GM18519 (cell line): ENCODE data around the gene FAM83E.
"Not testable (repeated sequence)": the region's sequence is repeated elsewhere in the genome, so short reads cannot be mapped to it uniquely, and the experiment has no call there.

Experiments used
- ATAC-seq: cut with Tn5 transposase; IDR thresholded peaks from one replicate; pipeline ENCODE4 v1.9.1; 2021; ENCODE audit warnings: mild to moderate bottlenecking, moderate library complexity; ENCODE audit not compliant: unreplicated experiment, low FRiP score

Gene FAM83E

GRCh38 chr19:48588670-48589401, 26.0 kb downstream of the FAM83E start:
- no peak for ATAC-seq

GRCh38 chr19:48587387-48587786, 27.5 kb downstream of the FAM83E start:
- ATAC-seq: no peak

GRCh38 chr19:48582168-48582567, 32.7 kb downstream of the FAM83E start:
- ATAC-seq: no peak

DNA sequence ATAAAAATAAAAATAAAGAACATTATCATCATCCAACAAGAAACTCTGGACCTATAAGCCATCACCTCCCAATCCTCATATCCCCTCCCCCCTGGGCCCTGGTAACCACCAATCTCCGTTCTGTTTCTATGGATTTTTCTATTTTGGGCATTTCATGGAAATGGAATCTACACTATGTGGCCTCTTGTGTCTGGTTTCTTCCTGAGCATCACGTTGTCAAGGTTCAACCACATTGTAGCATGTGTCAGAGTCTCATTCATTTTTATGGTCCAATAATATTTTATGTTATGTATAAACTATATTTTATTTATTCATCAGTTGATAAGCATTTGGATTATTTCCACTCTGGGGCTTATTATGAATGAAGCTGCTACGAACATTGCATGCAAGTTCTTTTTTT, 36.0 kb downstream of the FAM83E start:
- no peak for ATAC-seq

DNA sequence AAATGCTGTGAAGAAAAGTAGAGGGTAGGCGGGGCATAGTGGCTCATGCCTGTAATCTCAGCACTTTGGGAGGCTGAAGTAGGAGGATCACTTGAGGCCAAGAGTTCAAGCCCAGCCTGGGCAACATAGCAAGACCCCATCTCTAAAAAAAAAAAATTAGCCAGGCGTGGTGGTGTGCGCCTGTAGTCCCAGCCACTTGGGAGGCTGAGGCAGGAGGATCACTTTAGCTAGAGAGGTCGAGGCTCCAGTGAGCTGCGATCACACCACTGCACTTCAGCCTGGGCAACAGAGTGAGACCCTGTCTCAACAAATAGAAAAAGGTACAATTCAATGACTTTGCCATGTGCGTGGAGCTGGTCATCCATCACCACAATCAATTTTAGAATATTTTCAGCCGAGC, 37.0 kb downstream of the FAM83E start:
- ATAC-seq: not testable (repeated sequence)

- ATAC-seq: no peak
These were observed 38.8 kb downstream of the FAM83E start for GRCh38 chr19:48575931-48576622.

DNA sequence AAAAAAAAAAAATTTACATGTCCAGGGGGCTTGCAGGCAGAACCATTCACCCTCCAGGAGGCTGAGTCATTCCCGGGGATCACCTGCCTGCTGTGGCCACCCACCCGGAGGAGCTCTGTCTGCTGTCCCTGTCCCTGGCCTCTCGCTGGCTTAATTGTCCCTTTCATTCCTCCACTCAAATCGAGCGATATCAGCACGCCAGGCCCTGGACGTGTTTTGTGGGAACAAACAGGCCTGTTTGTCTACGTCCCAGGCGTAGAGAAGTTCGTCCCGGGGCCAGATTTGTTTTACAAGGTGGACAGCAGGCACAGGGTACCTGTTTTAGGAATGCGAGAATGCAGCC, 41.7 kb downstream of the FAM83E start:
- no peak for ATAC-seq

DNA sequence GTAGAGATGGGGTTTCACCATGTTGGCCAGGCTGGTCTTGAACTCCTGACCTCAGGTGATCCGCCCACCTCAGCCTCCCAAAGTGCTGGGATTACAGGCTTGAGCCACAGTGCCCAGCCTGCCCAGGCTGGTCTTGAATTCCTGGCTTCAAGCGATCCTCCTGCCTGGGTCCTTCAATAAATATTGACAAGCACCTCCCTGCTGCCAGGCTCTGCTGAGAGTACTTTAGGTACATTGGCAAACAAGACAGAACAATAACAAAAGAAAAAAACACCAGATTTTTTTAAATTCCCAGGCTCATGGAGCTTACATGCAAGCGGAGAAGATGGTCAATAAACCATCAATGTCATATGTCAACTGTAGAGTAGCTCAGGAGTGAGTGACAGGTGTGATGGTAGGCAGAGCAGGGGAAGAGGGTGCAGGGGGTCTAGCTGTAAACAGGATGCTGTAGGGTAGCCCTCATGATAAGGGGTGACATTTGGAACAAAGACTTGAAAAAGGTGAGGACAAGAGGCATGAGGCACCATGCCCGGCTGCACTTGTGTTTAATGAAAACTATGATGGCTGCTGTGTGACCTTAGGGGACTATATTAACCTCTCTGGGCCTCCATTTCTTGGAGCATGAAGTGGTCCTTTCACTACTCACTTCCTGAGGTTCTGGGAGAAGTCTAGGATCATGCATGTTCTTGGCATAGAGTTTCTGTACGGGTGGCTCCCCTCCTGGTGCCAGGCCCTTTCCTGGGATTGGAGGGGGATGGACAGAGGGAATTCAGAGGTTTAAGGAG, 43.3 kb downstream of the FAM83E start:
- ATAC-seq: no peak

- no peak for ATAC-seq
These were observed 45.1 kb downstream of the FAM83E start for GRCh38 chr19:48569814-48570213.

- no peak for ATAC-seq
These were observed 46.5 kb downstream of the FAM83E start for GRCh38 chr19:48568345-48568886.

DNA sequence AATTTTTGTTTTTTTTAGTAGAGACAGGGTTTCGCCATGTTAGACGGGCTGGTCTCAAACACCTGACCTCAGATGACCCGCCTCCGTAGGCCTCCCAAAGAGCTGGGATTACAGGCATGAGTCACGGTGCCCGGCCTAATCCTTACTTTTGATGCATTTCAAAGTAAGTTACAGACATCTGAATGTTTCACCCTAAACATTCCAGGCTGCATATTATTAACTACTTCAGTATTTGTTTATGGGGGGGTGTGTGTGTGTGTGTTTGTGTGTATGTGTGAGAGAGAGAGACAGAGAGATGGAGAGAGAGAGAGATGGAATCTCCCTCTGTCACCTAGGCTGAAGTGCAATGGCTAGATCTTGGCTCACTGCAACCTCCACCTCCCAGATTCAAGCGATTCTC, 49.8 kb downstream of the FAM83E start:
- ATAC-seq: no peak
